GM23338 (cell line): ENCODE results near the gene TRIM31. TPM values are rescaled to one million over a fixed set of nuclear protein-coding genes. Genes with fewer than 3 reads are reported as not detected.
A peak's percentile ranks its signal among the peaks of the same experiment; 100 is the strongest.

Experiments used
- ATAC-seq: fragments of 200-7000 bp; cut with Tn5 transposase; 3 replicates; pipeline ENCODE4 v1.9.1; 2020
- DNase-seq: peaks from one replicate; pipeline ENCODE4 v3.0.0-alpha.2; 2015; ENCODE audit warnings: low spot score
- H2AFZ ChIP-seq: fragments of 200-600 bp; sonication (generic); 2 replicates; pipeline ENCODE4 v1.8.0; 2016; ENCODE audit warnings: antibody characterized with exemption, mild to moderate bottlenecking, moderate library complexity
- H3F3A ChIP-seq: fragments of 200-600 bp; sonication (generic); replicated peaks from 2 replicates; pipeline ENCODE4 v1.8.0; 2017; ENCODE audit warnings: antibody characterized with exemption, mixed run types, low read depth
- H3K27ac ChIP-seq: fragments of 200-600 bp; sonication (generic); 2 replicates; pipeline ENCODE4 v1.6.1; 2016; ENCODE audit warnings: low read depth
- H3K27me3 ChIP-seq: fragments of 200-600 bp; sonication (generic); 2 replicates; pipeline ENCODE4 v1.8.0; 2016; ENCODE audit warnings: mild to moderate bottlenecking, mixed run types, moderate library complexity; ENCODE audit not compliant: insufficient read depth
- H3K36me3 ChIP-seq: fragments of 200-600 bp; sonication (generic); 2 replicates; pipeline ENCODE4 v1.8.0; 2016; ENCODE audit warnings: mild to moderate bottlenecking; ENCODE audit not compliant: insufficient read depth
- H3K4me1 ChIP-seq: fragments of 200-600 bp; sonication (generic); 2 replicates; pipeline ENCODE4 v1.8.0; 2016; ENCODE audit warnings: mild to moderate bottlenecking, moderate library complexity; ENCODE audit not compliant: insufficient read depth
- H3K4me2 ChIP-seq: fragments of 200-600 bp; sonication (generic); 2 replicates; pipeline ENCODE4 v1.7.1; 2017; ENCODE audit warnings: mixed run types
- H3K4me3 ChIP-seq: fragments of 200-600 bp; sonication (generic); 2 replicates; pipeline ENCODE4 v1.6.1; 2016; ENCODE audit warnings: mixed run types
- H3K79me2 ChIP-seq: fragments of 200-600 bp; sonication (generic); replicated peaks from 2 replicates; pipeline ENCODE4 v1.8.0; 2017; ENCODE audit warnings: mild to moderate bottlenecking; ENCODE audit not compliant: insufficient read depth
- H3K9me2 ChIP-seq: fragments of 200-600 bp; sonication (generic); 2 replicates; pipeline ENCODE4 v1.8.0; 2017; ENCODE audit not compliant: insufficient read depth
- H4K20me1 ChIP-seq: fragments of 200-600 bp; sonication (generic); replicated peaks from 2 replicates; pipeline ENCODE4 v1.8.0; 2017; ENCODE audit warnings: mild to moderate bottlenecking; ENCODE audit not compliant: insufficient read depth
- H3K27ac Mint-ChIP-seq: 2 replicates; pipeline ENCODE4 v1.8.0; 2020; ENCODE audit warnings: inconsistent platforms, mild to moderate bottlenecking, moderate library complexity, mixed read lengths
- H3K27me3 Mint-ChIP-seq: 3 replicates; pipeline ENCODE4 v1.8.0; 2022; ENCODE audit warnings: low read depth, mild to moderate bottlenecking, moderate library complexity, mixed read lengths, inconsistent platforms; ENCODE audit not compliant: insufficient read depth, poor library complexity
- H3K36me3 Mint-ChIP-seq: 3 replicates; pipeline ENCODE4 v1.8.0; 2021; ENCODE audit warnings: low read depth, mild to moderate bottlenecking, inconsistent platforms, moderate library complexity, mixed read lengths
- H3K4me1 Mint-ChIP-seq: 3 replicates; pipeline ENCODE4 v1.8.0; 2020; ENCODE audit warnings: mild to moderate bottlenecking, inconsistent platforms, mixed read lengths
- H3K4me3 Mint-ChIP-seq: 3 replicates; pipeline ENCODE4 v1.8.0; 2021; ENCODE audit warnings: moderate library complexity, mild to moderate bottlenecking, inconsistent platforms, mixed read lengths
- H3K9me3 Mint-ChIP-seq: 3 replicates; pipeline ENCODE4 v1.8.0; 2020; ENCODE audit warnings: moderate library complexity, mild to moderate bottlenecking, inconsistent platforms, mixed read lengths
- CREB1 ChIP-seq: fragments of 250-450 bp; sonication (Bioruptor Pico); IDR thresholded peaks from 2 replicates; pipeline ENCODE4 v1.5.0; 2020; ENCODE audit warnings: low read depth, mild to moderate bottlenecking, moderate library complexity
- CTCF ChIP-seq, 2 experiments: fragments of 200-600 bp in 1 of 2; sonication (generic) in 1 of 2; conservative IDR thresholded peaks; 2 replicates each; pipeline versions ENCODE4 v1.5.1 to v1.6.1; 2016 to 2017; ENCODE audit warnings: antibody characterized with exemption in 2 of 2, low read depth in 2 of 2, mild to moderate bottlenecking in 2 of 2, moderate library complexity in 1 of 2
- EZH2 ChIP-seq: fragments of 200-600 bp; sonication (generic); IDR thresholded peaks from one replicate; pipeline ENCODE4 v1.8.0; 2017; ENCODE audit warnings: antibody characterized with exemption, mild to moderate bottlenecking, low read depth; ENCODE audit not compliant: unreplicated experiment
- EZH2phosphoT487 ChIP-seq: fragments of 200-600 bp; sonication (generic); IDR thresholded peaks from one replicate; pipeline ENCODE4 v1.8.1; 2018; ENCODE audit warnings: antibody characterized with exemption; ENCODE audit not compliant: unreplicated experiment
- JUNB ChIP-seq: IDR thresholded peaks from one replicate; pipeline ENCODE4 v1.6.1; 2016; ENCODE audit warnings: antibody characterized with exemption; ENCODE audit not compliant: unreplicated experiment
- NANOG ChIP-seq: IDR thresholded peaks from 2 replicates; pipeline ENCODE4 v1.6.1; 2016; ENCODE audit warnings: antibody characterized with exemption, borderline replicate concordance
- POLR2AphosphoS5 ChIP-seq: IDR thresholded peaks from 2 replicates; pipeline ENCODE4 v1.6.1; 2016; ENCODE audit warnings: antibody characterized with exemption, low read depth
- ZNF114 ChIP-seq: fragments of 250-450 bp; sonication (Bioruptor Pico); IDR thresholded peaks from 2 replicates; pipeline ENCODE4 v1.5.0; 2020; ENCODE audit warnings: mild to moderate bottlenecking, moderate library complexity
- ZNF462 ChIP-seq: fragments of 250-450 bp; sonication (Bioruptor Pico); IDR thresholded peaks from 2 replicates; pipeline ENCODE4 v1.5.0; 2020; ENCODE audit warnings: mild to moderate bottlenecking, moderate library complexity
- polyA plus RNA-seq: library from polyadenylated mRNA; unstranded; fragments of >200 nt; fragmentation: Nextera tagmentation; extraction: Ambion mirVana; gene quantifications from 2 replicates; pipeline ENCODE4 v1.2.1, GENCODE V29; 2016
- total RNA-seq: library from RNA; depleted of rRNA; stranded (reverse); fragments of >200 nt; shearing (Covaris generic); gene quantifications from 2 replicates; pipeline ENCODE4 v1.2.3, GENCODE V29; 2014

TRIM31 gene
- total and polyA plus RNA-seq, 2 experiments from 2014 or later = 0.26 TPM; not detected in 1

- Histone ChIP-seq H3F3A (peaks cover 5% of the 10 kb centered on the region; the same call in 1 of the 2 replicates), H3K9me2 (no peaks in the 10 kb centered on the region), H3K27ac (no peak overlapping the region), H3K4me2 (peak overlapping the region; percentile 93), H3K4me3 (peak overlapping the region; percentile 78), H3K27me3 (peaks cover 99% of the 10 kb centered on the region), H3K4me1 (peaks cover 28% of the 10 kb centered on the region), H3K79me2 (no peaks in the 10 kb centered on the region), H3K36me3 (no peaks in the 10 kb centered on the region), H2AFZ (peak overlapping the region; percentile 99), H4K20me1 (no peaks in the 10 kb centered on the region)
- peaks cover 34% of the 10 kb centered on the region for H3K4me1 Mint-ChIP-seq
- H3K27ac Mint-ChIP-seq = no peak overlapping the region
- DNase-seq (no peak), ATAC-seq (no peak)
- H3K36me3 Mint-ChIP-seq = no peaks in the 10 kb centered on the region; the same call in 2 of the 3 replicates
- H3K27me3 Mint-ChIP-seq = peaks cover 70% of the 10 kb centered on the region
- no peaks in the 10 kb centered on the region; the same call in 2 of the 3 replicates for H3K9me3 Mint-ChIP-seq
- TF ChIP-seq POLR2AphosphoS5 (no peak), NANOG (no peak), EZH2phosphoT487 (no peak), JUNB (no peak)
- H3K4me3 Mint-ChIP-seq = peak overlapping the region; percentile 73
Observed at GRCh38 chr6:30100154-30100553, 12.7 kb downstream of the TRIM31 start.

DNA sequence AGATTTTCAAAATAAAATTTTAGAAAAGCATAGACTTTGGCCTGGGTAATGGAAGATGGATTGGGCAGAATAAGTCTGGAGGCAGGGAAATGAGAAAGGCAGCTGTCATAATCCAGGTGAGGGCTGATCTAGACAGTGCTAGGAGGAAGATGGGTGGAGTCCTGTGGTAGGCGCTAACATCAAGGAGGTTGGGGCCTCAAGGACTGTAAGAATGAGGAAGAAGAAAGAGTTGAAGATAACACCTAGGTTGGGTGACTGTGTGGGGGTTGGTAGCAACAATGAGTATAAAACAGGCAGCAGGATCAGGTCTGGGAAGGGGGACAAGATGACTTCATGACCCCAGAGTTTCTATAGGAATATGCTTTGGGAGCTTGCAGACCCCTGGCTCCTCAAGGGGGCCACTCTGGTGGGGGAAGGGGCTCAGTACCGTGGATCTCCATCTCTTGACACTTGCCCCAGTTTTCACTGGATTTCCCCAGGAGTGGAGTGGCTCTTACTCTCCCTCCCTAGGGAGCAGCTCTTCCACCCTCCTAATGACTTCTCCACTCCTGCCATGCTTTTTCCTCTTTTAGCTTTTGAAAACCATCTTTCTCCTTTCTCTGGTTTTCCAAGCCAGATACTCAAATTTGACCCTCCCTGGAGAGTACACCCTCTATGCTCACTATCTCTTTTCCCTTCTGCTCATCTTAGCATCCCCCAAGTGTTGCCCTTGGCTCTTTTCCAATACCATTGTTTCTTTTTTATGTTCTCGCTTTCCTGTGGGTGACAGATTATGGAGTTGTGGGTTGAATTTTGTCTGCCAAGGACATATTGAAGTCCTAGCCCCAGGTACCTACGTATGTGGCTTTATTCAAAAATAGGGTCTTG lies 14.8 kb downstream of the TRIM31 start:
- H3K4me1 ChIP-seq = peaks cover 25% of the 10 kb centered on the region
- peaks cover 61% of the 10 kb centered on the region for H3K27me3 Mint-ChIP-seq
- no peaks in the 10 kb centered on the region for H3K79me2 ChIP-seq
- no peak overlapping the region for H3K27ac Mint-ChIP-seq
- no peak overlapping the region for H3K4me2 ChIP-seq
- H3K9me3 Mint-ChIP-seq = no peaks in the 10 kb centered on the region; the same call in 2 of the 3 replicates
- H4K20me1 ChIP-seq = no peaks in the 10 kb centered on the region
- no peaks in the 10 kb centered on the region; the same call in 2 of the 3 replicates for H3K36me3 Mint-ChIP-seq
- H3K27ac ChIP-seq = no peak overlapping the region
- ATAC-seq (no peak), DNase-seq (no peak)
- H2AFZ ChIP-seq = no peak overlapping the region
- no peak overlapping the region; the same call in 2 of the 3 replicates for H3K4me3 Mint-ChIP-seq
- peaks cover 97% of the 10 kb centered on the region for H3K27me3 ChIP-seq
- H3F3A ChIP-seq = peaks cover 5% of the 10 kb centered on the region; the same call in 1 of the 2 replicates
- H3K36me3 ChIP-seq = no peaks in the 10 kb centered on the region
- TF ChIP-seq CREB1 (CRISPR knock-in tag) (no peak), ZNF462 (CRISPR knock-in tag) (no peak), NANOG (no peak), CTCF (conservative IDR thresholded peaks at IDR 0.05; ENCODE audit: low read depth in 2 of 2) (no peak), ZNF114 (CRISPR knock-in tag) (no peak), JUNB (no peak), EZH2phosphoT487 (no peak), EZH2 (no peak)
- no peak overlapping the region for H3K4me3 ChIP-seq
- no peaks in the 10 kb centered on the region for H3K9me2 ChIP-seq
- H3K4me1 Mint-ChIP-seq = peaks cover 25% of the 10 kb centered on the region
